GM10266 (cell line): ENCODE measurements around the gene DOK4.

ENCODE experiments used
- DNase-seq: peaks from one replicate; pipeline ENCODE4 v3.0.0; 2012; ENCODE audit errors: extremely low spot score
- TF ChIP-seq, protein P1 (sequence below): IDR thresholded peaks from 2 replicates; pipeline ENCODE4 v1.5.1; 2012; ENCODE audit warnings: mild to moderate bottlenecking, low read depth; ENCODE audit not compliant: control insufficient read depth, insufficient read depth; ENCODE audit errors: missing control alignments

DOK4 gene

GRCh38 chr16:57485916-57486857 lies at the start of gene DOK4:
Gene DOK4, minus strand, starts transcription at chr16:57486493. Its CDS starts 6,986 bp downstream, at chr16:57479507.
- TF ChIP-seq, protein P1, sequence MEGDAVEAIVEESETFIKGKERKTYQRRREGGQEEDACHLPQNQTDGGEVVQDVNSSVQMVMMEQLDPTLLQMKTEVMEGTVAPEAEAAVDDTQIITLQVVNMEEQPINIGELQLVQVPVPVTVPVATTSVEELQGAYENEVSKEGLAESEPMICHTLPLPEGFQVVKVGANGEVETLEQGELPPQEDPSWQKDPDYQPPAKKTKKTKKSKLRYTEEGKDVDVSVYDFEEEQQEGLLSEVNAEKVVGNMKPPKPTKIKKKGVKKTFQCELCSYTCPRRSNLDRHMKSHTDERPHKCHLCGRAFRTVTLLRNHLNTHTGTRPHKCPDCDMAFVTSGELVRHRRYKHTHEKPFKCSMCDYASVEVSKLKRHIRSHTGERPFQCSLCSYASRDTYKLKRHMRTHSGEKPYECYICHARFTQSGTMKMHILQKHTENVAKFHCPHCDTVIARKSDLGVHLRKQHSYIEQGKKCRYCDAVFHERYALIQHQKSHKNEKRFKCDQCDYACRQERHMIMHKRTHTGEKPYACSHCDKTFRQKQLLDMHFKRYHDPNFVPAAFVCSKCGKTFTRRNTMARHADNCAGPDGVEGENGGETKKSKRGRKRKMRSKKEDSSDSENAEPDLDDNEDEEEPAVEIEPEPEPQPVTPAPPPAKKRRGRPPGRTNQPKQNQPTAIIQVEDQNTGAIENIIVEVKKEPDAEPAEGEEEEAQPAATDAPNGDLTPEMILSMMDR, result no peak
- peak; percentile 97 for DNase-seq

DNA sequence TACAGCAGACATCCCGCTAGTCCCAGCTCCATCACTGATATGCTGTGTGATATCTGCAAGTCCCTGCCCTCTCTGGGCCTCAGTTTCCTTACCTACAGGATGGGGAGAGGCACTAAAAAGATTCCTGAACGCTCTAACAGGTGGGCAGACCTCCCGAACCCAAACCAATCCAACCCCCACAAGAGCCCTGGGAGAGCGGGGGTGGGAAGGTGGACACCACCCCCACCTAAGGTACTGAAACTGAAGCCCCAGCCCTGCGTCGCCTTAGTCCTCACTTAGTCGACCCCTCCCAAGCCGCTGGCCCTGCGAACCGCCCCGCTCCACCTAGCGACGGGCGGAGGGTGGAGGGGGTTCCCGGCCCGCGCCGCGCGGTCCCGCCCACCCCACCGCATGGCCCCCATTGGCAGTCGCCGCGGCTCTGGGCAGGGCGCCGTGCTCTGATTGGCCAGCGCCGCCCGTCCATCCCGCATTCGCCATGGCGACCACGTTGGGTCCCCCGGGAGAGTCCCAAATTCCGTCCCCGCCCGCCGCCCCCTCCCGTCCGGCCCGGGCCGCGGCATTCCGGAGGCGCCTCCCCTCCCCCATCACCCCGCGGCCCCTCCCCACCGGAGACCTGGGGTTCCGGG lies 49.5 kb upstream of the DOK4 start:
- DNase-seq, result peak; percentile 99
- TF ChIP-seq, protein P1, result no peak

DNA sequence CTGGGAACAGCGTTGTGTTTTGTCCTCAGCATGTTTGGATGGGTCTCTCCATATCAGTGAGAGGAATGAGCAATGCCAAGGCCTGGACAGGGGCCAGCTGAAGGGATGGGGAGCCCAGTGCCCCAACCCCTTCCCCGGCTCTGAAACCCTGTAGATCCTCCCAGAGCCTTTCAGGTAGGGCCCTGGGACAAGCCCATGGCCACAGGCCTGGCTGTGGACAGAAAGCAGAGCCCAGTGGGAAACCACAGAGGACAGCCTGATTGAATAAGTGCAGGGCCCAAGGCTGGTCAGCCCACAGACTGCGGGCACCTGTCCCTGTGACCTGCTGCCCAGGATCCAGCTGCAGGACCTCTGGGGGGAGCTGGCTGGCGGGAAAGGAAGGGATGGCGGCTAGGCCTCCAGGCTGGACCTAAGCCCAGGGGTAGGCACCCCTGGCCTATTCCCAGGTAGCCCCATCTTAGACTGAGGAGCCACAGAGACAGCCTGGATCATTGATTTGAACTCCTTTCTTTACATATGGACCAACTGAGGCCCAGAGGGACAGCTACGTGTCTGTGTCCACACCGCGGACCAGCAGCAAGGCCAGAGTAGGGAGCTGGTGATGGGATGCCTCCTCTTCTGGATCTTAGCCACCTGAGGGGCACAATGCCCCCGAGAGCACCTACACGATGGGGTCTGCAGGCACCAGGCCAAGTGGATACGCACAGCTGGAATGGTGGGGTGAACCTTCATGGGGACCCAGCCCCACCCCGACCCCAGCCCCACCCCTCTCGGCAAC lies 48.8 kb upstream of the DOK4 start:
- TF ChIP-seq, protein P1, result no peak
- peak; percentile 28 for DNase-seq

DNA sequence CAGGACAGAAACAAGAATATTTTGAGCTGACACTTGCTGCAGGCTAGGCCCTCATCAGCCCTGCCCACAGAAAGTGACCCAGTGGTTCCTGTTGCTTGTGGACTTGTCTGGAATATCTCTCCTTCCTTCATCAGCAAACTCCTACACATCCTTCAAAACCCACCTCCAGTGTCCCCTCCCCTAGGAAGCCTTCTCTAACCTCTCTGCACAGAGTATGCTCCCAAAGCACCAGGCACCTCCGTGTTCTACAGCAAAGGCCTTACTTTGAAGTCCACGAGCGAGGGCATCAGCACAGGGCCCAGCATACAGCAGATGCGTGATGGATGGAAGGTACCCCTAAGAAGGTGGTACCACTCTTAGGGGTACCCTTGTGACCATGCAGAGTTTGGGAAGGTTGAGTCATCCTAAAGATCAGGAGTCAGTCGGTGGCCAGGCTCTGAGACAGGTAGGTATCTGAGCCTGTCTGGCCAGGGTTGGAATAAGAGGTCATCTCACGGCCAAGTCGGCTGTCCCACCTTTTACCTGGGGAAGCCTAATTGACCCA lies 48.1 kb upstream of the DOK4 start:
- TF ChIP-seq, protein P1, result no peak

DNA sequence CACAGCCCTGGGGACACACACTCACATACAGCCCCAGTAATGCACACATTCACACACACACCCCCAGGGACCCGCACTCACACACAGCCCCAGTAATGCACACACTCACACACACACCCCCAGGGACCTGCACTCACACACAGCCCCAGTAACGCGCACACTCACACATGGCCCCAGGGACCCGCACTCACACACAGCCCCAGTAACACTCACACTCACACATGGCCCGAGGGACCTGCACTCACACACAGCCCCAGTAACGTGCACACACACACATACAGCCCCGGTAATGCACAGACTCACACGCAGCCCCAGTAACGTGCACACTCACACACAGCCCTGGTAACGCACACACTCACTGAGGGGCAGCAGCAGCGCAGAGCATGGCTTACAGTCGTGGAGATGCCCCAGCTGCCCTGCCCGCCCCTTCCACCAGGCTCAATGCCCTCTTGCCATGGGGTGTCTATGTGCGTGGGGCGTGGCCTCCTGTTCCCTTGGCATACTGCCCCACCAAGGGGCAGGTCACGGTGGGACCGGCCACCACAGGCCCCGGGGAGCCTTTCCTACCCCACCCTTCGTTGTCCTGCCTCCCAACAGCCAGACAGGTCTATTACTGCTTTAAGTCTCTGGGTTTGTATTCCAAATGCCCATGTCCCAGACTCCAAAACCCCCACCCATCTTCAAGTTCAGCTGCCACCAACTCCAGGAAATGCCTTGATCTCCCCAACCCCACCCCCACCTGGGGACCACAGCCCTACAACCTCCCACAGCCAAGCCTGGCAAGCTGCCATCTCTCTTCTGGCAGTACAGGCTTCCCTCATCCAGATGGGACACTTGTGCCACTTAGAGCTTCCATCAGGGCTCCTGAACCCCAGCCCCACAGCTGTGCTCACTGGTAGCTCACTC lies 47.4 kb upstream of the DOK4 start:
- DNase-seq, result peak; percentile 7
- TF ChIP-seq, protein P1, result no peak

More for the DNA sequence above, 48.1 kb upstream of the DOK4 start:
- peak; percentile 5 for DNase-seq

- TF ChIP-seq, protein P1, result no peak
- DNase-seq, result peak; percentile 5
Measured at GRCh38 chr16:57532266-57532625, 46.0 kb upstream of the DOK4 start.
